Ovary (tissue), 9 donors: Measurements from ENCODE around the gene BPIFA2. TPM values are rescaled to one million over a fixed set of nuclear protein-coding genes. Genes with fewer than 3 reads are reported as not detected.

ENCODE experiments used
- DNase-seq, 5 donors: peaks; one replicate each; pipeline ENCODE4 v3.0.0-alpha.2; 2019 to 2020
- H3K27ac ChIP-seq, 2 donors: fragments of 200-600 bp; one replicate each; pipeline versions ENCODE4 v1.5.1 to v1.8.0; 2019 to 2022
- H3K27me3 ChIP-seq: fragments of 200-600 bp; one replicate; pipeline ENCODE4 v1.8.0; 2022
- H3K36me3 ChIP-seq: fragments of 200-600 bp; sonication (generic); one replicate; pipeline ENCODE4 v1.5.1; 2019
- H3K4me1 ChIP-seq: one replicate; pipeline ENCODE4 v1.8.1; 2013; ENCODE audit warnings: mild to moderate bottlenecking, moderate library complexity; ENCODE audit not compliant: insufficient read depth
- H3K4me3 ChIP-seq: fragments of 200-600 bp; sonication (generic); one replicate; pipeline ENCODE4 v1.5.1; 2017
- H3K9me3 ChIP-seq, 2 donors: fragments of 200-600 bp in 1 of 2; sonication (generic) in 1 of 2; one replicate each; pipeline versions ENCODE4 v1.5.1 to v1.8.1; 2013 to 2019; ENCODE audit warnings: mild to moderate bottlenecking in 1 of 2, moderate library complexity in 1 of 2
- CTCF ChIP-seq, 3 donors: fragments of 450-650 bp in 2 of 3; fragments of 200-600 bp in 1 of 3; IDR thresholded peaks; one replicate each; pipeline versions ENCODE4 v1.5.1 to v1.8.0; 2016 to 2022; ENCODE audit warnings: antibody characterized with exemption in 3 of 3, mild to moderate bottlenecking in 1 of 3
- EP300 ChIP-seq: sonication (generic); formaldehyde crosslinking; IDR thresholded peaks from one replicate; pipeline ENCODE4 v1.6.1; 2017; ENCODE audit warnings: antibody characterized with exemption
- POLR2A ChIP-seq: fragments of 450-650 bp; IDR thresholded peaks from one replicate; pipeline ENCODE4 v1.6.1; 2017; ENCODE audit warnings: antibody characterized with exemption, mild to moderate bottlenecking, moderate library complexity
- WGBS, 3 donors: extraction: QIAGEN DNeasy Blood & Tissue Kit in 1 of 3; methylation state at CpG; one replicate each; pipeline versions ENCODE4 v1.1.5 to v1.1.7; 2013 to 2017; 5-methylcytosine and 5-hydroxymethylcytosine counted together
- intact Hi-C, 4 donors: fragments of 100-400 bp; cut with DNase I; formaldehyde crosslinking; loops; one replicate each; pipeline versions ENCODE4 v1.11.0 to v1.15.1; 2022 to 2023
- polyA plus RNA-seq, 2 donors: library from polyadenylated mRNA; stranded (reverse); fragments of 200-250 nt in 1 of 2; fragments of 350-450 nt in 1 of 2; fragmentation: Illumina TruSeq in 1 of 2; extraction: RNeasy Lipid Tissue Mini Kit (QIAGEN cat#74804) in 1 of 2; gene quantifications; one replicate each; pipeline ENCODE4 v1.2.3, GENCODE V29; 2013 to 2014
- total RNA-seq, 7 donors: library from RNA; depleted of rRNA in 2 of 7; stranded (reverse); fragments of >200 nt in 2 of 7; fragmentation: NEBNext Ultra II Directional in 3 of 7; extraction: Animal tissue kit (Norgen Biotek cat#: 25700) in 3 of 7; gene quantifications; one replicate each; pipeline versions ENCODE4 v1.1.0 to v1.2.4, GENCODE V29; 2016 to 2023
- donor health status: DM: no; HTN: no; CAD: no; lungs with moderate emphysema.
- donor health status: DM: no; HTN: no; CAD: no.
- donor health status: Bipolar disorder and iron deficiency.
- donor health status: DM: yes; HTN: yes; CAD: no.
- donor health status: DM: no; HTN: no; CAD: no.
- donor health status: DM: yes; HTN: yes; CAD: no.

BPIFA2 gene
- total and polyA plus RNA-seq, 9 donors, result not detected

- TF ChIP-seq POLR2A (no peak), CTCF (IDR thresholded peaks at IDR 0.05) (no peak), EP300 (no peak)
- 71 to 78% (median 78%) methylated on average over 9 of the region's 9 CpGs for WGBS, 3 donors
- intact Hi-C loops, result no loop called here
Measured at GRCh38 chr20:33158637-33159385, 9.1 kb upstream of the BPIFA2 start.

GRCh38 chr20:33159713-33160112 is 8.2 kb upstream of the BPIFA2 start:
- Histone ChIP-seq H3K36me3 (no peaks in the 10 kb centered on the region), H3K9me3 (no peaks in the 10 kb centered on the region), H3K4me1 (no peaks in the 10 kb centered on the region), H3K27ac (no peak overlapping the region), H3K4me3 (no peak overlapping the region), H3K27me3 (no peaks in the 10 kb centered on the region)
- no peak for DNase-seq
- 65 to 75% (median 72%) methylated on average over 3 of the region's 3 CpGs for WGBS, 3 donors
- TF ChIP-seq EP300, result no peak
- no peak for TF ChIP-seq POLR2A
- TF ChIP-seq CTCF (IDR thresholded peaks at IDR 0.05), result no peak
- intact Hi-C loops, result no loop called here

More at GRCh38 chr20:33158637-33159385, 9.1 kb upstream of the BPIFA2 start:
- Histone ChIP-seq H3K9me3 (no peaks in the 10 kb centered on the region), H3K36me3 (no peaks in the 10 kb centered on the region), H3K4me3 (no peak overlapping the region), H3K4me1 (no peaks in the 10 kb centered on the region), H3K27me3 (no peaks in the 10 kb centered on the region), H3K27ac (no peak overlapping the region)
- no peak for DNase-seq

- Histone ChIP-seq H3K27ac (no peak overlapping the region), H3K9me3 (no peaks in the 10 kb centered on the region), H3K4me1 (no peaks in the 10 kb centered on the region), H3K36me3 (no peaks in the 10 kb centered on the region), H3K4me3 (no peak overlapping the region), H3K27me3 (no peaks in the 10 kb centered on the region)
- TF ChIP-seq EP300 (no peak), POLR2A (no peak), CTCF (IDR thresholded peaks at IDR 0.05) (no peak)
- intact Hi-C loops, result no loop called here
- WGBS, 3 donors, result 78 to 86% (median 83%) methylated on average over 5 of the region's 5 CpGs
- DNase-seq, result no peak
Measured at GRCh38 chr20:33160681-33161080, 7.3 kb upstream of the BPIFA2 start.

- H3K4me3 ChIP-seq, result no peak overlapping the region
- H3K36me3 ChIP-seq, result no peaks in the 10 kb centered on the region
- H3K4me1 ChIP-seq, result no peaks in the 10 kb centered on the region
- H3K27me3 ChIP-seq, result no peaks in the 10 kb centered on the region
- intact Hi-C loops, result no loop called here
- DNase-seq, result no peak
- no peak for TF ChIP-seq POLR2A
- TF ChIP-seq CTCF (IDR thresholded peaks at IDR 0.05), result no peak
- TF ChIP-seq EP300, result no peak
- H3K27ac ChIP-seq, result no peak overlapping the region
- H3K9me3 ChIP-seq, result no peaks in the 10 kb centered on the region
- 82 to 84% (median 83%) methylated on average over 6 of the region's 6 CpGs for WGBS, 3 donors
Measured at GRCh38 chr20:33162313-33162712, 5.6 kb upstream of the BPIFA2 start.
